ENCODE measurements around the gene KL.

Gene KL

GRCh38 chr13:33114146-33114545 is 97.9 kb downstream of the KL start:
- no peak for DNase-seq

GRCh38 chr13:33115274-33115673 is 99.1 kb downstream of the KL start:
- DNase-seq, result no peak

Measured in EL (cell line).